HCT116 (cell line): ENCODE results near the gene SAYSD1. TPM values are rescaled to one million over a fixed set of nuclear protein-coding genes. Genes with fewer than 3 reads are reported as not detected.

Experiments used
- ATAC-seq: fragments of 200-7000 bp; cut with Tn5 transposase; 2 replicates; pipeline ENCODE4 v1.9.1; 2020; ENCODE audit warnings: mild to moderate bottlenecking, moderate library complexity
- Bru-seq: library from RNA; stranded (reverse); fragments of 400-500 nt; gene quantifications from one replicate; lab custom pipeline; 2021; lab: Mats Ljungman, UMichigan
- BruChase-seq, 2 experiments: library from RNA; stranded (reverse); fragments of 400-500 nt; gene quantifications; one replicate each; lab custom pipeline; 2021; lab: Mats Ljungman, UMichigan
- BruUV-seq: library from RNA; stranded (reverse); fragments of 400-500 nt; replicated peaks from 2 replicates; lab custom pipeline; 2021; lab: Mats Ljungman, UMichigan
- CTCF ChIA-PET: fragments of 300-600 bp; sonication (Branson Sonifier 250); formaldehyde crosslinking; loops from one replicate; lab custom pipeline; 2021; ENCODE audit warnings: antibody characterized with exemption; lab: Charles Lee
- POLR2A ChIA-PET: fragments of 300-600, 350-600 bp; sonication (Branson Sonifier 250); formaldehyde crosslinking; loops from one replicate; lab custom pipeline; 2021; ENCODE audit warnings: antibody characterized with exemption; lab: Charles Lee
- RAD21 ChIA-PET, 2 experiments: fragments of 300-600 bp; sonication (Branson Sonifier 250); formaldehyde crosslinking; loops; one replicate each; lab custom pipeline; 2023; ENCODE audit warnings: low total read pairs in 2 of 2; ENCODE audit not compliant: uncharacterized antibody in 2 of 2, unreplicated experiment in 2 of 2, low non-redundant PET in 1 of 2; lab: Charles Lee
- DNase-seq: peaks from one replicate; pipeline ENCODE4 v3.0.0-alpha.2; 2010; ENCODE audit warnings: low read depth, low spot score
- H2AFZ ChIP-seq: fragments of 200-600 bp; shearing (Covaris generic), sonication (generic); 2 replicates; pipeline ENCODE4 v1.6.1; 2017; ENCODE audit warnings: low read depth, mixed run types, mixed read lengths, antibody characterized with exemption, low read length; ENCODE audit not compliant: poor library complexity, severe bottlenecking
- H3K27ac ChIP-seq: 2 replicates; pipeline ENCODE4 v1.5.1; 2012; ENCODE audit warnings: low read depth, low read length
- H3K27me3 ChIP-seq: fragments of 200-600 bp; sonication (generic); 2 replicates; pipeline ENCODE4 v1.6.1; 2016; ENCODE audit warnings: mixed run types, low read length, mixed read lengths; ENCODE audit not compliant: insufficient read depth
- H3K36me3 ChIP-seq, 2 experiments: fragments of 200-500 bp in 1 of 2; fragments of 200-600 bp in 1 of 2; sonication (Bioruptor generic) in 1 of 2; sonication (generic) in 1 of 2; 2 replicates each; pipeline versions ENCODE4 v1.5.1 to v1.6.1; 2014 to 2016; ENCODE audit warnings: low read length in 2 of 2, inconsistent platforms in 1 of 2, mixed read lengths in 1 of 2, mixed run types in 1 of 2; ENCODE audit not compliant: insufficient read depth in 2 of 2, control insufficient read depth in 1 of 2
- H3K4me1 ChIP-seq, 2 experiments: fragments of 200-600 bp in 1 of 2; sonication (generic) in 1 of 2; 2 replicates each; pipeline versions ENCODE4 v1.5.1 to v1.6.1; 2012 to 2017; ENCODE audit warnings: low read length in 2 of 2, inconsistent platforms in 1 of 2, mild to moderate bottlenecking in 1 of 2, mixed read lengths in 1 of 2, mixed run types in 1 of 2, moderate library complexity in 1 of 2; ENCODE audit not compliant: insufficient read depth in 2 of 2, control insufficient read depth in 1 of 2
- H3K4me2 ChIP-seq: fragments of 200-600 bp; sonication (generic); 2 replicates; pipeline ENCODE4 v1.6.1; 2017; ENCODE audit warnings: mixed run types, low read length, mixed read lengths
- H3K4me3 ChIP-seq, 2 experiments: fragments of 200-600 bp in 1 of 2; sonication (generic) in 1 of 2; replicated peaks in 1 of 2; 2 replicates each; pipeline ENCODE4 v1.5.1; 2011 to 2016; ENCODE audit warnings: low read length in 2 of 2, control low read depth in 1 of 2, low read depth in 1 of 2, mild to moderate bottlenecking in 1 of 2, mixed read lengths in 1 of 2, mixed run types in 1 of 2
- H3K79me2 ChIP-seq: fragments of 200-600 bp; sonication (generic); 2 replicates; pipeline ENCODE4 v1.6.1; 2017; ENCODE audit warnings: mild to moderate bottlenecking, mixed run types, low read length, moderate library complexity, mixed read lengths; ENCODE audit not compliant: insufficient read depth
- H3K9ac ChIP-seq: fragments of 200-600 bp; sonication (generic); 2 replicates; pipeline ENCODE4 v1.6.1; 2016; ENCODE audit warnings: low read length, mixed read lengths
- H3K9me2 ChIP-seq: fragments of 200-600 bp; sonication (generic), shearing (Covaris generic); 2 replicates; pipeline ENCODE4 v1.6.1; 2017; ENCODE audit warnings: mixed run types, mild to moderate bottlenecking, moderate library complexity; ENCODE audit not compliant: insufficient read depth
- H3K9me3 ChIP-seq, 2 experiments: fragments of 200-500 bp in 1 of 2; fragments of 200-600 bp in 1 of 2; sonication (Bioruptor generic) in 1 of 2; sonication (generic) in 1 of 2; 2 replicates each; pipeline ENCODE4 v1.6.1; 2014 to 2017; ENCODE audit warnings: low read length in 2 of 2, mixed read lengths in 2 of 2, inconsistent platforms in 1 of 2, low read depth in 1 of 2, mild to moderate bottlenecking in 1 of 2, mixed run types in 1 of 2, moderate library complexity in 1 of 2; ENCODE audit not compliant: control insufficient read depth in 1 of 2, insufficient read depth in 1 of 2
- H4K20me1 ChIP-seq: fragments of 200-600 bp; sonication (generic), shearing (Covaris generic); 2 replicates; pipeline ENCODE4 v1.6.1; 2017; ENCODE audit warnings: mixed run types, mild to moderate bottlenecking, moderate library complexity; ENCODE audit not compliant: insufficient read depth
- EZH2 ChIP-seq: fragments of 200-600 bp; sonication (generic); IDR thresholded peaks from 2 replicates; pipeline ENCODE4 v1.6.1; 2017; ENCODE audit warnings: antibody characterized with exemption, mixed run types
- POLR2A ChIP-seq: IDR thresholded peaks from 2 replicates; pipeline ENCODE4 v1.7.0; 2011; ENCODE audit warnings: borderline replicate concordance; ENCODE audit not compliant: insufficient read depth, insufficient read length; ENCODE audit errors: extremely low read depth
- POLR2AphosphoS5 ChIP-seq: IDR thresholded peaks from 2 replicates; pipeline ENCODE4 v1.6.1; 2011; ENCODE audit warnings: mild to moderate bottlenecking, low read depth, low read length, moderate library complexity
- SP1 ChIP-seq: IDR thresholded peaks from 2 replicates; pipeline ENCODE4 v1.6.1; 2012; ENCODE audit warnings: low read depth
- SRF ChIP-seq: IDR thresholded peaks from 2 replicates; pipeline ENCODE4 v1.6.1; 2012; ENCODE audit warnings: low read depth
- ZFX ChIP-seq: fragments of 450-650 bp; IDR thresholded peaks from 2 replicates; pipeline ENCODE4 v1.6.1; 2017
- ZNF274 ChIP-seq: fragments of 200-500 bp; sonication (Bioruptor generic); IDR thresholded peaks from 2 replicates; pipeline ENCODE4 v1.6.1; 2014; ENCODE audit warnings: mild to moderate bottlenecking, low read depth, low read length, inconsistent platforms
- intact Hi-C: fragments of 100-400 bp; cut with micrococcal nuclease; formaldehyde crosslinking; loops from 2 replicates; pipeline ENCODE4 v1.10.0; 2022
- long read RNA-seq: library from polyadenylated mRNA; unstranded; transcript quantifications from one replicate; pipeline ENCODE4 v2.0.0, GENCODE V29; 2021; ENCODE audit not compliant: unreplicated experiment
- polyA plus RNA-seq: library from polyadenylated mRNA; unstranded; fragments of >200 nt; gene quantifications from 2 replicates; pipeline ENCODE4 v1.2.1, GENCODE V29; 2012; ENCODE audit warnings: missing spikeins
- total RNA-seq: library from RNA; stranded (reverse); gene quantifications from one replicate; pipeline ENCODE4 v1.2.1, GENCODE V29; 2021; ENCODE audit not compliant: unreplicated experiment
- TF ChIP-seq, protein P1 (sequence below): IDR thresholded peaks from 2 replicates; pipeline ENCODE4 v1.6.1; 2011; ENCODE audit warnings: mild to moderate bottlenecking, low read length, moderate library complexity; ENCODE audit not compliant: insufficient replicate concordance; ENCODE audit errors: extremely low read depth
- TF ChIP-seq, protein P2 (sequence below): IDR thresholded peaks from 2 replicates; pipeline ENCODE4 v1.6.1; 2012

The SAYSD1 gene, protein sequence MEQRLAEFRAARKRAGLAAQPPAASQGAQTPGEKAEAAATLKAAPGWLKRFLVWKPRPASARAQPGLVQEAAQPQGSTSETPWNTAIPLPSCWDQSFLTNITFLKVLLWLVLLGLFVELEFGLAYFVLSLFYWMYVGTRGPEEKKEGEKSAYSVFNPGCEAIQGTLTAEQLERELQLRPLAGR
- total RNA-seq = 10.1 TPM
- polyA plus RNA-seq = 4.0 and 5.4 TPM in 2 replicates
- percentile 63 among the genes with signal in this experiment for Bru-seq, nascent RNA
- BruChase-seq, experiment 1, labeled RNA remaining after a 6-hour chase = percentile 91 among the genes with signal in this experiment
- percentile 84 among the genes with signal in this experiment for BruChase-seq, experiment 2, labeled RNA remaining after a 2-hour chase
- long read RNA-seq, transcript SAYSD1-201 (2 exons, 2,020 nt) = major isoform, 5 of 12 reads
- long read RNA-seq, partial matches to known transcripts = 0 of 12 reads
- long read RNA-seq, other reads (novel, unspliced or antisense) = 6 of 12 reads

DNA sequence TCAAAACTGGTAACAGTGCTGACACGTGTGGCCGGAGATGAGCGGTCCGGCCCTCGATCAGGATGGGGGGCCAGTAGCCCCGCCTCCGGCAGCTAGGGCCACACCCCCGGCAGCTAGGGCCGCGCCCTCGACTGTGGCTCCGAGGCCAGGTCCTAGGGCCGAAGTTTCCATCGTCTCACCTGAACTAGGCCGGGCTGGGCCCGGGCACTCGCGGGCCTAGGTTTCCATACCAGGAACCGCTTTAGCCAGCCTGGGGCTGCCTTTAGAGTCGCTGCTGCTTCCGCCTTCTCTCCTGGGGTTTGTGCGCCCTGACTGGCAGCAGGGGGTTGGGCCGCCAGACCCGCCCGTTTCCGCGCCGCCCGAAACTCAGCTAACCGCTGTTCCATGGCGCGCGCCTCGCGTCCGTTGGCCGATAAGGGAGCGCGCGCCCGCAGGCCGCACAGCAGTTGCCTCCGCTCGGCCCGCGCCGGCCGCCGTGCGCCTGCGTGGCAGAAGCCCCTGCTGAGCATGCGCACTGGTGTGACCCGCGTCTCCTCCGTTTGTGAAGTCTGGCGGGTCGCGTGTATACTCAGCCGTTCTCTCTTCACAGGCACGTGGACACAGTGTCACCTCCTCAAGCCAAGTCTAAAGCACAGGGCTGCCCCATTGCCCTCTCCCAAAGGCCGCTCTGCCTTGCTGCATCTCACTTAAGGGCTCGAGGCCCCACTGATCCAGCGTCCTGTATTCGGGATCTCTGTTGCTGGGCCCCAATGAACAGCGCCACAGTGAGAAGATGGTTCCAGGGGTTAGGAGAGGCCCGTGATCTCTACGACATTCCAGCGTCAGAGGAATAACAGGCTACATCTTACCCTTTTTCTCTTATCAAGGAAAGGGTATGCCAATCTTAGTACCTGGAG, at the start of gene SAYSD1:
Gene SAYSD1, minus strand, starts transcription at position 483 of the 896 bp plus-strand sequence. Its CDS starts 97 bp downstream, at position 386.
- RAD21 ChIA-PET = no interaction called here
- DNase-seq (peak; percentile 78), ATAC-seq (peak; percentile 95)
- CTCF ChIA-PET = interaction anchor here (1.3 kb wide), 2 partner anchors 13 to 188 kb away, joined by 4 to 6 read pairs; no protein-coding TSS in a partner anchor
- Histone ChIP-seq H3K9me3 (no peaks in the 10 kb centered on the region), H3K9ac (peak within 1 kb of the TSS; percentile 62), H3K4me3 (peak within 1 kb of the TSS; percentile 54 to 59), H3K4me2 (peak within 1 kb of the TSS; percentile 86), H3K27me3 (no peaks in the 10 kb centered on the region), H3K27ac (peak within 1 kb of the TSS; percentile 77), H2AFZ (peak within 1 kb of the TSS; percentile 81), H3K9me2 (no peaks in the 10 kb centered on the region), H4K20me1 (no peaks in the 10 kb centered on the region), H3K4me1 (peaks cover 2 to 22% of the 10 kb centered on the region in 2 experiments; a peak in 2 of 4 replicates), H3K79me2 (no peaks in the 10 kb centered on the region), H3K36me3 (no peaks in the 10 kb centered on the region)
- TF ChIP-seq, protein P1, sequence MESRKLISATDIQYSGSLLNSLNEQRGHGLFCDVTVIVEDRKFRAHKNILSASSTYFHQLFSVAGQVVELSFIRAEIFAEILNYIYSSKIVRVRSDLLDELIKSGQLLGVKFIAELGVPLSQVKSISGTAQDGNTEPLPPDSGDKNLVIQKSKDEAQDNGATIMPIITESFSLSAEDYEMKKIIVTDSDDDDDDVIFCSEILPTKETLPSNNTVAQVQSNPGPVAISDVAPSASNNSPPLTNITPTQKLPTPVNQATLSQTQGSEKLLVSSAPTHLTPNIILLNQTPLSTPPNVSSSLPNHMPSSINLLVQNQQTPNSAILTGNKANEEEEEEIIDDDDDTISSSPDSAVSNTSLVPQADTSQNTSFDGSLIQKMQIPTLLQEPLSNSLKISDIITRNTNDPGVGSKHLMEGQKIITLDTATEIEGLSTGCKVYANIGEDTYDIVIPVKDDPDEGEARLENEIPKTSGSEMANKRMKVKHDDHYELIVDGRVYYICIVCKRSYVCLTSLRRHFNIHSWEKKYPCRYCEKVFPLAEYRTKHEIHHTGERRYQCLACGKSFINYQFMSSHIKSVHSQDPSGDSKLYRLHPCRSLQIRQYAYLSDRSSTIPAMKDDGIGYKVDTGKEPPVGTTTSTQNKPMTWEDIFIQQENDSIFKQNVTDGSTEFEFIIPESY = no peak
- no peak for TF ChIP-seq SRF
- peak; percentile 91 for TF ChIP-seq ZFX
- TF ChIP-seq ZNF274 = no peak
- peak; percentile 63; the same call in 1 of the 2 replicates for TF ChIP-seq SP1
- TF ChIP-seq POLR2A = peak; percentile 45
- TF ChIP-seq, protein P2, sequence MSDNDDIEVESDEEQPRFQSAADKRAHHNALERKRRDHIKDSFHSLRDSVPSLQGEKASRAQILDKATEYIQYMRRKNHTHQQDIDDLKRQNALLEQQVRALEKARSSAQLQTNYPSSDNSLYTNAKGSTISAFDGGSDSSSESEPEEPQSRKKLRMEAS = peak; percentile 84
- TF ChIP-seq EZH2 = no peak
- peak; percentile 78 for TF ChIP-seq POLR2AphosphoS5
- BruUV-seq = no TSS peak
- intact Hi-C loops = no loop called here
- POLR2A ChIA-PET = interaction anchor here (1.3 kb wide), 1 partner anchor 13 kb away, joined by 7 read pairs; no protein-coding TSS in a partner anchor
